ENCODE measurements around the gene RLN3. TPM values are rescaled to one million over a fixed set of nuclear protein-coding genes. Genes with fewer than 3 reads are reported as not detected.

RLN3 gene
- total RNA-seq, 3 donors from 2014 or later, result not detected

- intact Hi-C loops (cut with DNase I; ENCODE audit: low total_unique reads), result no loop called here
- Histone ChIP-seq H3K4me3 (no peak overlapping the region), H3K27ac (no peak overlapping the region), H3K9me3 (no peaks in the 10 kb centered on the region), H3K4me1 (peaks cover 2 to 4% of the 10 kb centered on the region in 2 donors), H3K36me3 (no peaks in the 10 kb centered on the region), H3K27me3 (no peaks in the 10 kb centered on the region)
- TF ChIP-seq POLR2A (IDR thresholded peaks at IDR 0.05) (no peak), POLR2AphosphoS5 (IDR thresholded peaks at IDR 0.05) (no peak), CTCF (IDR thresholded peaks at IDR 0.05) (no peak)
- DNase-seq (ENCODE audit: low spot score in 2 of 2), result no peak
Observed at GRCh38 chr19:14063105-14063504, 35.2 kb downstream of the RLN3 start.

- no peaks in the 10 kb centered on the region for H3K36me3 ChIP-seq
Observed at GRCh38 chr19:14066134-14066533, 38.2 kb downstream of the RLN3 start.

GRCh38 chr19:14070268-14071050 is 42.5 kb downstream of the RLN3 start:
- intact Hi-C loops (cut with DNase I; ENCODE audit: low total_unique reads), result loop anchor here (1.0 to 10.0 kb wide), 2 partner anchors 50 to 186 kb away; no protein-coding TSS in a partner anchor
- Histone ChIP-seq H3K9me3 (no peaks in the 10 kb centered on the region), H3K36me3 (no peaks in the 10 kb centered on the region), H3K4me1 (no peaks in the 10 kb centered on the region), H3K4me3 (no peak overlapping the region), H3K27me3 (no peaks in the 10 kb centered on the region), H3K27ac (peak overlapping the region; percentile 73 to 81)
- no peak for DNase-seq (ENCODE audit: low spot score in 2 of 2)
- TF ChIP-seq POLR2A (IDR thresholded peaks at IDR 0.05), result no peak
- TF ChIP-seq POLR2AphosphoS5 (IDR thresholded peaks at IDR 0.05), result no peak
- TF ChIP-seq CTCF (IDR thresholded peaks at IDR 0.05), result no peak

More at GRCh38 chr19:14066134-14066533, 38.2 kb downstream of the RLN3 start:
- no peaks in the 10 kb centered on the region for H3K9me3 ChIP-seq
- intact Hi-C loops (cut with DNase I; ENCODE audit: low total_unique reads), result no loop called here
- TF ChIP-seq POLR2A (IDR thresholded peaks at IDR 0.05), result no peak
- no peak for TF ChIP-seq POLR2AphosphoS5 (IDR thresholded peaks at IDR 0.05)
- TF ChIP-seq CTCF (IDR thresholded peaks at IDR 0.05), result no peak
- H3K4me3 ChIP-seq, result no peak overlapping the region
- no peaks in the 10 kb centered on the region for H3K27me3 ChIP-seq
- DNase-seq (ENCODE audit: low spot score in 2 of 2), result no peak
- no peak overlapping the region for H3K27ac ChIP-seq
- peaks cover 0 to 4% of the 10 kb centered on the region in 2 donors for H3K4me1 ChIP-seq

- Histone ChIP-seq H3K27me3 (no peaks in the 10 kb centered on the region), H3K4me1 (no peaks in the 10 kb centered on the region), H3K27ac (peak within 1 kb of the TSS; percentile 86 to 93), H3K4me3 (peak within 1 kb of the TSS; percentile 63 to 73 (median 71)), H3K9me3 (no peaks in the 10 kb centered on the region), H3K36me3 (no peaks in the 10 kb centered on the region)
- intact Hi-C loops (cut with DNase I; ENCODE audit: low total_unique reads), result loop anchor here (10.0 kb wide), 1 partner anchor 188 kb away; no protein-coding TSS in a partner anchor
- TF ChIP-seq CTCF (IDR thresholded peaks at IDR 0.05), result peak in 1 of 3 donors; percentile 20
- TF ChIP-seq POLR2AphosphoS5 (IDR thresholded peaks at IDR 0.05), result no peak
- DNase-seq (ENCODE audit: low spot score in 2 of 2), result no peak
Observed at GRCh38 chr19:14072535-14073260, 44.8 kb downstream of the RLN3 start, which contains the start of gene MISP3. MISP3 (plus strand) TSS chr19:14072786; CDS start chr19:14073310, 524 bp downstream.

Measured in breast epithelium (tissue), 4 donors.